NCI-H1930 (cell line): ENCODE results near the gene ATXN7L1.

Experiments used
- DNase-seq, 2 experiments: peaks; one replicate each; lab custom pipeline; 2025; lab: John Stamatoyannopoulos, UW

ATXN7L1 gene

GRCh38 chr7:105876091-105876963, at the start of gene ATXN7L1:
TSS of gene ATXN7L1 (minus strand) at chr7:105876599. CDS start at chr7:105876558, 41 bp downstream.
- peak; percentile 94 to 96 for DNase-seq

- DNase-seq, result no peak
These were observed 49.7 kb upstream of the ATXN7L1 start for GRCh38 chr7:105926131-105926530.

- DNase-seq, result no peak
These were observed 48.5 kb upstream of the ATXN7L1 start for GRCh38 chr7:105924945-105925344.

GRCh38 chr7:105920766-105921165, 44.4 kb upstream of the ATXN7L1 start:
- DNase-seq, result no peak

GRCh38 chr7:105917659-105918058, 41.3 kb upstream of the ATXN7L1 start:
- DNase-seq, result no peak

GRCh38 chr7:105916603-105917002, 40.2 kb upstream of the ATXN7L1 start:
- DNase-seq, result no peak

GRCh38 chr7:105913947-105914346, 37.5 kb upstream of the ATXN7L1 start:
- no peak for DNase-seq

GRCh38 chr7:105911961-105912575, 35.7 kb upstream of the ATXN7L1 start:
- no peak for DNase-seq

GRCh38 chr7:105910172-105910571, 33.8 kb upstream of the ATXN7L1 start:
- no peak for DNase-seq

GRCh38 chr7:105909742-105910141, 33.3 kb upstream of the ATXN7L1 start:
- DNase-seq, result no peak

- no peak for DNase-seq
These were observed 30.9 kb upstream of the ATXN7L1 start for GRCh38 chr7:105907129-105907846.

GRCh38 chr7:105906695-105907094, 30.3 kb upstream of the ATXN7L1 start:
- DNase-seq, result no peak

GRCh38 chr7:105905910-105906568, 29.6 kb upstream of the ATXN7L1 start:
- no peak for DNase-seq

- no peak for DNase-seq
These were observed 29.0 kb upstream of the ATXN7L1 start for GRCh38 chr7:105905209-105905909.

- DNase-seq, result no peak
These were observed 27.7 kb upstream of the ATXN7L1 start for GRCh38 chr7:105904064-105904463.

GRCh38 chr7:105902325-105902911, 26.0 kb upstream of the ATXN7L1 start:
- no peak for DNase-seq

- DNase-seq, result no peak
These were observed 21.6 kb upstream of the ATXN7L1 start for GRCh38 chr7:105897999-105898398.

GRCh38 chr7:105896407-105896911, 20.1 kb upstream of the ATXN7L1 start:
- no peak for DNase-seq

- no peak for DNase-seq
These were observed 17.7 kb upstream of the ATXN7L1 start for GRCh38 chr7:105894131-105894530.

- no peak for DNase-seq
These were observed 16.0 kb upstream of the ATXN7L1 start for GRCh38 chr7:105892387-105892786.
